Measurements from ENCODE around the gene EIF2AK2. TPM values are rescaled to one million over a fixed set of nuclear protein-coding genes. Genes with fewer than 3 reads are reported as not detected.

Gene EIF2AK2
- 24.5 and 37.8 TPM in 2 replicates for total RNA-seq

GRCh38 chr2:37156857-37157714 lies at the start of gene EIF2AK2:
Gene EIF2AK2 (minus strand): TSS chr2:37156980. CDS start chr2:37147806, 9,174 bp downstream.

GRCh38 chr2:37196320-37197195 lies 39.8 kb upstream of the EIF2AK2 start, which contains the start of gene CEBPZOS:
Gene CEBPZOS (plus strand): TSS chr2:37196496. CDS start chr2:37199705, 3,209 bp downstream.

GRCh38 chr2:37188570-37188969 lies 31.8 kb upstream of the EIF2AK2 start, which contains the start of gene SULT6B1:
Gene SULT6B1 (minus strand): TSS chr2:37188670. CDS start chr2:37188640, 30 bp downstream.

GRCh38 chr2:37083873-37084794 lies 72.6 kb downstream of the EIF2AK2 start, which contains the start of the genes GPATCH11 and HEATR5B:
Gene GPATCH11 (plus strand): TSS chr2:37084518. CDS start chr2:37088382, 3,864 bp downstream.
Gene HEATR5B (minus strand): TSS chr2:37084372. CDS start chr2:37083414, 958 bp downstream.

Other genes starting within 250 kb of the EIF2AK2 start
- gene STRN, start 190.4 kb downstream of the EIF2AK2 start, total RNA-seq = 23.2 and 30.6 TPM in 2 replicates
- 28.4 and 33.3 TPM in 2 replicates for gene HEATR5B, start 72.6 kb downstream of the EIF2AK2 start, total RNA-seq
- gene GPATCH11, start 72.5 kb downstream of the EIF2AK2 start, total RNA-seq = 6.2 and 9.4 TPM in 2 replicates
- not detected in 2 replicates for gene SULT6B1, start 31.7 kb upstream of the EIF2AK2 start, total RNA-seq
- gene CEBPZOS, start 39.5 kb upstream of the EIF2AK2 start, total RNA-seq = 15.4 and 15.9 TPM in 2 replicates
- gene CEBPZ, start 74.6 kb upstream of the EIF2AK2 start, total RNA-seq = 32.7 and 44.8 TPM in 2 replicates
- 9.5 and 12.4 TPM in 2 replicates for gene NDUFAF7, start 74.7 kb upstream of the EIF2AK2 start, total RNA-seq
- gene PRKD3, start 167.9 kb upstream of the EIF2AK2 start, total RNA-seq = 64.7 and 82.2 TPM in 2 replicates
- gene QPCT, start 187.7 kb upstream of the EIF2AK2 start, total RNA-seq = 7.5 and 18.8 TPM in 2 replicates